HepG2 (cell line): Measurements from ENCODE around the gene GGA3. TPM values are rescaled to one million over a fixed set of nuclear protein-coding genes. Genes with fewer than 3 reads are reported as not detected.

Experiments
- CENPT ChIP-seq: sonication (generic); formaldehyde crosslinking; IDR thresholded peaks from 2 replicates; pipeline ENCODE4 v1.8.0; 2022; ENCODE audit warnings: low read depth, mild to moderate bottlenecking, moderate library complexity, missing genetic modification reagents
- HIVEP1 ChIP-seq: sonication (generic); formaldehyde crosslinking; IDR thresholded peaks from 2 replicates; pipeline ENCODE4 v1.4.0; 2020; ENCODE audit warnings: mild to moderate bottlenecking, missing genetic modification reagents
- HNRNPLL ChIP-seq: fragments of 200-400 bp; formaldehyde crosslinking; IDR thresholded peaks from 2 replicates; pipeline ENCODE4 v1.6.1; 2017; ENCODE audit warnings: mild to moderate bottlenecking, low read depth, low read length; ENCODE audit not compliant: poor library complexity, severe bottlenecking
- PTBP1 ChIP-seq: fragments of 200-400 bp; formaldehyde crosslinking; IDR thresholded peaks from 2 replicates; pipeline ENCODE4 v1.6.1; 2018; ENCODE audit warnings: low read length, low read depth; ENCODE audit not compliant: poor library complexity, severe bottlenecking
- RAD21 ChIP-seq: fragments of 450-650 bp; formaldehyde crosslinking; IDR thresholded peaks from 2 replicates; pipeline ENCODE4 v1.5.0; 2020; ENCODE audit warnings: mild to moderate bottlenecking
- RBM22 ChIP-seq: fragments of 200-400 bp; formaldehyde crosslinking; optimal IDR thresholded peaks from 2 replicates; pipeline ENCODE3; 2017; ENCODE audit warnings: mild to moderate bottlenecking, low read length, moderate library complexity
- STAG1 ChIP-seq: sonication (generic); formaldehyde crosslinking; IDR thresholded peaks from 2 replicates; pipeline ENCODE4 v1.4.0; 2020; ENCODE audit warnings: missing genetic modification reagents
- TEAD3 ChIP-seq: optimal IDR thresholded peaks from 2 replicates; pipeline ENCODE3; 2016; ENCODE audit warnings: borderline replicate concordance
- TOPORS ChIP-seq: sonication (generic); formaldehyde crosslinking; IDR thresholded peaks from 2 replicates; pipeline ENCODE4 v1.8.0; 2023; ENCODE audit warnings: mild to moderate bottlenecking, missing genetic modification reagents
- WIZ ChIP-seq: sonication (generic); formaldehyde crosslinking; IDR thresholded peaks from 2 replicates; pipeline ENCODE4 v1.5.1; 2020; ENCODE audit warnings: mild to moderate bottlenecking, missing genetic modification reagents
- ZNF30 ChIP-seq: sonication (generic); formaldehyde crosslinking; IDR thresholded peaks from 2 replicates; pipeline ENCODE4 v1.5.0; 2020; ENCODE audit warnings: mild to moderate bottlenecking, missing genetic modification reagents
- ZNF333 ChIP-seq: sonication (generic); formaldehyde crosslinking; IDR thresholded peaks from 2 replicates; pipeline ENCODE4 v1.4.0; 2020; ENCODE audit warnings: mild to moderate bottlenecking, missing genetic modification reagents, borderline replicate concordance
- ZNF510 ChIP-seq: sonication (generic); formaldehyde crosslinking; IDR thresholded peaks from 2 replicates; pipeline ENCODE4 v1.4.0; 2020; ENCODE audit warnings: low read depth, mild to moderate bottlenecking, missing genetic modification reagents
- ZNF609 ChIP-seq: sonication (generic); formaldehyde crosslinking; IDR thresholded peaks from 2 replicates; pipeline ENCODE4 v1.4.0; 2020; ENCODE audit warnings: mild to moderate bottlenecking, missing genetic modification reagents, borderline replicate concordance
- ZSCAN21 ChIP-seq: sonication (generic); formaldehyde crosslinking; IDR thresholded peaks from 2 replicates; pipeline ENCODE4 v1.8.0; 2022; ENCODE audit warnings: mild to moderate bottlenecking, missing genetic modification reagents, moderate library complexity, borderline replicate concordance
- polyA plus RNA-seq, 8 experiments: library from polyadenylated mRNA; depleted of rRNA in 3 of 8; stranded (reverse) in 7 of 8; unstranded in 1 of 8; fragments of >200 nt; fragmentation: Illumina TruSeq in 4 of 8; extraction: Trizol in 4 of 8; gene quantifications; 2 replicates each; pipeline versions ENCODE4 v1.2.1 to v1.2.3, GENCODE V29; 2011 to 2016; ENCODE audit warnings: low read depth in 4 of 8, missing spikeins in 1 of 8, mixed read lengths in 1 of 8; ENCODE audit not compliant: insufficient read depth in 1 of 8
- total RNA-seq, 5 experiments: library from RNA; depleted of rRNA; stranded (reverse); fragments of >200 nt; fragmentation: Illumina TruSeq; extraction: Trizol; gene quantifications; 2 replicates each; pipeline ENCODE4 v1.2.3, GENCODE V29; 2016; ENCODE audit warnings: low read depth in 1 of 5
- TF ChIP-seq, protein P1 (sequence below): IDR thresholded peaks from 2 replicates; pipeline ENCODE4 v1.6.1; 2016; ENCODE audit warnings: low read depth, control low read depth
- TF ChIP-seq, protein P2 (sequence below): sonication (generic); formaldehyde crosslinking; IDR thresholded peaks from 2 replicates; pipeline ENCODE4 v1.5.0; 2020; ENCODE audit warnings: mild to moderate bottlenecking, missing genetic modification reagents, moderate library complexity
- TF ChIP-seq, protein P3 (sequence below): sonication (generic); formaldehyde crosslinking; IDR thresholded peaks from 2 replicates; pipeline ENCODE4 v1.5.1; 2020; ENCODE audit warnings: missing genetic modification reagents, mild to moderate bottlenecking, borderline replicate concordance

GGA3 gene
- total and polyA plus RNA-seq, 2 of the 13 experiments (the other 11 are each of a cell fraction or from before 2014, with no cell fraction given), result 28.4 to 43.7 TPM

GRCh38 chr17:75240394-75241142 lies 20.8 kb downstream of the GGA3 start (continued):
- TF ChIP-seq ZSCAN21 (CRISPR knock-in tag) (peak; percentile 48; the same call in 1 of the 2 replicates), HIVEP1 (peak; percentile 66; the same call in 1 of the 2 replicates), ZNF333 (CRISPR knock-in tag) (0 out of 2 replicates have a peak, but pooled peaks have one; percentile 64), TOPORS (CRISPR knock-in tag) (no peak), ZNF609 (CRISPR knock-in tag) (no peak), HNRNPLL (peak; percentile 42), RAD21 (CRISPR knock-in tag) (peak; percentile 77), RBM22 (peak; percentile 56), WIZ (CRISPR knock-in tag) (no peak), STAG1 (CRISPR knock-in tag) (peak; percentile 68), ZNF510 (CRISPR knock-in tag) (0 out of 2 replicates have a peak, but pooled peaks have one; percentile 38), TEAD3 (peak; percentile 29), ZNF30 (CRISPR knock-in tag) (no peak), PTBP1 (no peak), CENPT (CRISPR knock-in tag) (0 out of 2 replicates have a peak, but pooled peaks have one; percentile 33)
- TF ChIP-seq, protein P1, sequence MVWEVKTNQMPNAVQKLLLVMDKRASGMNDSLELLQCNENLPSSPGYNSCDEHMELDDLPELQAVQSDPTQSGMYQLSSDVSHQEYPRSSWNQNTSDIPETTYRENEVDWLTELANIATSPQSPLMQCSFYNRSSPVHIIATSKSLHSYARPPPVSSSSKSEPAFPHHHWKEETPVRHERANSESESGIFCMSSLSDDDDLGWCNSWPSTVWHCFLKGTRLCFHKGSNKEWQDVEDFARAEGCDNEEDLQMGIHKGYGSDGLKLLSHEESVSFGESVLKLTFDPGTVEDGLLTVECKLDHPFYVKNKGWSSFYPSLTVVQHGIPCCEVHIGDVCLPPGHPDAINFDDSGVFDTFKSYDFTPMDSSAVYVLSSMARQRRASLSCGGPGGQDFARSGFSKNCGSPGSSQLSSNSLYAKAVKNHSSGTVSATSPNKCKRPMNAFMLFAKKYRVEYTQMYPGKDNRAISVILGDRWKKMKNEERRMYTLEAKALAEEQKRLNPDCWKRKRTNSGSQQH (CRISPR knock-in tag), result no peak
- TF ChIP-seq, protein P2, sequence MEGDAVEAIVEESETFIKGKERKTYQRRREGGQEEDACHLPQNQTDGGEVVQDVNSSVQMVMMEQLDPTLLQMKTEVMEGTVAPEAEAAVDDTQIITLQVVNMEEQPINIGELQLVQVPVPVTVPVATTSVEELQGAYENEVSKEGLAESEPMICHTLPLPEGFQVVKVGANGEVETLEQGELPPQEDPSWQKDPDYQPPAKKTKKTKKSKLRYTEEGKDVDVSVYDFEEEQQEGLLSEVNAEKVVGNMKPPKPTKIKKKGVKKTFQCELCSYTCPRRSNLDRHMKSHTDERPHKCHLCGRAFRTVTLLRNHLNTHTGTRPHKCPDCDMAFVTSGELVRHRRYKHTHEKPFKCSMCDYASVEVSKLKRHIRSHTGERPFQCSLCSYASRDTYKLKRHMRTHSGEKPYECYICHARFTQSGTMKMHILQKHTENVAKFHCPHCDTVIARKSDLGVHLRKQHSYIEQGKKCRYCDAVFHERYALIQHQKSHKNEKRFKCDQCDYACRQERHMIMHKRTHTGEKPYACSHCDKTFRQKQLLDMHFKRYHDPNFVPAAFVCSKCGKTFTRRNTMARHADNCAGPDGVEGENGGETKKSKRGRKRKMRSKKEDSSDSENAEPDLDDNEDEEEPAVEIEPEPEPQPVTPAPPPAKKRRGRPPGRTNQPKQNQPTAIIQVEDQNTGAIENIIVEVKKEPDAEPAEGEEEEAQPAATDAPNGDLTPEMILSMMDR (CRISPR knock-in tag), result peak; percentile 81
- TF ChIP-seq, protein P3, sequence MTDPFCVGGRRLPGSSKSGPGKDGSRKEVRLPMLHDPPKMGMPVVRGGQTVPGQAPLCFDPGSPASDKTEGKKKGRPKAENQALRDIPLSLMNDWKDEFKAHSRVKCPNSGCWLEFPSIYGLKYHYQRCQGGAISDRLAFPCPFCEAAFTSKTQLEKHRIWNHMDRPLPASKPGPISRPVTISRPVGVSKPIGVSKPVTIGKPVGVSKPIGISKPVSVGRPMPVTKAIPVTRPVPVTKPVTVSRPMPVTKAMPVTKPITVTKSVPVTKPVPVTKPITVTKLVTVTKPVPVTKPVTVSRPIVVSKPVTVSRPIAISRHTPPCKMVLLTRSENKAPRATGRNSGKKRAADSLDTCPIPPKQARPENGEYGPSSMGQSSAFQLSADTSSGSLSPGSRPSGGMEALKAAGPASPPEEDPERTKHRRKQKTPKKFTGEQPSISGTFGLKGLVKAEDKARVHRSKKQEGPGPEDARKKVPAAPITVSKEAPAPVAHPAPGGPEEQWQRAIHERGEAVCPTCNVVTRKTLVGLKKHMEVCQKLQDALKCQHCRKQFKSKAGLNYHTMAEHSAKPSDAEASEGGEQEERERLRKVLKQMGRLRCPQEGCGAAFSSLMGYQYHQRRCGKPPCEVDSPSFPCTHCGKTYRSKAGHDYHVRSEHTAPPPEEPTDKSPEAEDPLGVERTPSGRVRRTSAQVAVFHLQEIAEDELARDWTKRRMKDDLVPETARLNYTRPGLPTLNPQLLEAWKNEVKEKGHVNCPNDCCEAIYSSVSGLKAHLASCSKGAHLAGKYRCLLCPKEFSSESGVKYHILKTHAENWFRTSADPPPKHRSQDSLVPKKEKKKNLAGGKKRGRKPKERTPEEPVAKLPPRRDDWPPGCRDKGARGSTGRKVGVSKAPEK (CRISPR knock-in tag), result no peak
